PC-9 (cell line): ENCODE measurements around the gene OR10J5.

Source experiments
- EZH2 ChIP-seq: fragments of 200-600 bp; sonication (generic); IDR thresholded peaks from 2 replicates; pipeline ENCODE4 v1.8.0; 2017; ENCODE audit warnings: antibody characterized with exemption, low read depth
- TF ChIP-seq, protein P1 (sequence below): fragments of 200-600 bp; sonication (generic); conservative IDR thresholded peaks from 2 replicates; pipeline ENCODE4 v1.6.1; 2017; ENCODE audit warnings: mixed run types, antibody characterized with exemption, mild to moderate bottlenecking, moderate library complexity

DNA sequence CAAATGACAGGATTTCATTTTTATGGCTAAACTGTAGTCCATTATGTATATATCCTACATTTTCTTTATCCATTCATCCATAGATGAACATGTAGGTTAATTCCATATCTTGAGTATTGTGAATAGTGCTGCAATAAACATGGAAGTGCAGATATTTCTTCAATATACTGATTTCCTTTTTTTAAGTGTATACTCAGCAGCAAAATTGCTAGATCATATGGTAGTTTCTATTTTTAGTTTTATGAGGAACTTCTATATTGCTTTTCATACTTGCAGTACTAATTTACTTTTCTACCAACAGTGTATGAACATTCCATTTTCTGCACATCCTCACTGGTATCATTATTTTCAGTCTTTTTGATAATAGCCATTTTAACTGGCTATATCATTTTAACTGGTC is 30.1 kb downstream of the OR10J5 start:
- TF ChIP-seq, protein P1, sequence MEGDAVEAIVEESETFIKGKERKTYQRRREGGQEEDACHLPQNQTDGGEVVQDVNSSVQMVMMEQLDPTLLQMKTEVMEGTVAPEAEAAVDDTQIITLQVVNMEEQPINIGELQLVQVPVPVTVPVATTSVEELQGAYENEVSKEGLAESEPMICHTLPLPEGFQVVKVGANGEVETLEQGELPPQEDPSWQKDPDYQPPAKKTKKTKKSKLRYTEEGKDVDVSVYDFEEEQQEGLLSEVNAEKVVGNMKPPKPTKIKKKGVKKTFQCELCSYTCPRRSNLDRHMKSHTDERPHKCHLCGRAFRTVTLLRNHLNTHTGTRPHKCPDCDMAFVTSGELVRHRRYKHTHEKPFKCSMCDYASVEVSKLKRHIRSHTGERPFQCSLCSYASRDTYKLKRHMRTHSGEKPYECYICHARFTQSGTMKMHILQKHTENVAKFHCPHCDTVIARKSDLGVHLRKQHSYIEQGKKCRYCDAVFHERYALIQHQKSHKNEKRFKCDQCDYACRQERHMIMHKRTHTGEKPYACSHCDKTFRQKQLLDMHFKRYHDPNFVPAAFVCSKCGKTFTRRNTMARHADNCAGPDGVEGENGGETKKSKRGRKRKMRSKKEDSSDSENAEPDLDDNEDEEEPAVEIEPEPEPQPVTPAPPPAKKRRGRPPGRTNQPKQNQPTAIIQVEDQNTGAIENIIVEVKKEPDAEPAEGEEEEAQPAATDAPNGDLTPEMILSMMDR = no peak
- TF ChIP-seq EZH2 = no peak
